ENCODE results near the gene XKR7.

GRCh38 chr20:32050851-32051556, 83.1 kb downstream of the XKR7 start:
- no peak for TF ChIP-seq REST (IDR thresholded peaks at IDR 0.05; ENCODE audit: borderline replicate concordance)
- TF ChIP-seq, protein P1, sequence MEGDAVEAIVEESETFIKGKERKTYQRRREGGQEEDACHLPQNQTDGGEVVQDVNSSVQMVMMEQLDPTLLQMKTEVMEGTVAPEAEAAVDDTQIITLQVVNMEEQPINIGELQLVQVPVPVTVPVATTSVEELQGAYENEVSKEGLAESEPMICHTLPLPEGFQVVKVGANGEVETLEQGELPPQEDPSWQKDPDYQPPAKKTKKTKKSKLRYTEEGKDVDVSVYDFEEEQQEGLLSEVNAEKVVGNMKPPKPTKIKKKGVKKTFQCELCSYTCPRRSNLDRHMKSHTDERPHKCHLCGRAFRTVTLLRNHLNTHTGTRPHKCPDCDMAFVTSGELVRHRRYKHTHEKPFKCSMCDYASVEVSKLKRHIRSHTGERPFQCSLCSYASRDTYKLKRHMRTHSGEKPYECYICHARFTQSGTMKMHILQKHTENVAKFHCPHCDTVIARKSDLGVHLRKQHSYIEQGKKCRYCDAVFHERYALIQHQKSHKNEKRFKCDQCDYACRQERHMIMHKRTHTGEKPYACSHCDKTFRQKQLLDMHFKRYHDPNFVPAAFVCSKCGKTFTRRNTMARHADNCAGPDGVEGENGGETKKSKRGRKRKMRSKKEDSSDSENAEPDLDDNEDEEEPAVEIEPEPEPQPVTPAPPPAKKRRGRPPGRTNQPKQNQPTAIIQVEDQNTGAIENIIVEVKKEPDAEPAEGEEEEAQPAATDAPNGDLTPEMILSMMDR (IDR thresholded peaks at IDR 0.05; ENCODE audit: poor library complexity, severe bottlenecking) = no peak
- no peak for TF ChIP-seq POLR2AphosphoS5 (IDR thresholded peaks at IDR 0.05)
- no peak for TF ChIP-seq EP300 (conservative IDR thresholded peaks at IDR 0.05; ENCODE audit: poor library complexity, severe bottlenecking)
- TF ChIP-seq MXI1 (conservative IDR thresholded peaks at IDR 0.05; ENCODE audit: poor library complexity, severe bottlenecking) = no peak
- no peak for TF ChIP-seq EZH2 (IDR thresholded peaks at IDR 0.05; ENCODE audit: borderline replicate concordance, insufficient read depth, low read length, poor library complexity, severe bottlenecking)
- no peak for TF ChIP-seq RAD21 (conservative IDR thresholded peaks at IDR 0.05)
- no peak for TF ChIP-seq TAF1 (IDR thresholded peaks at IDR 0.05; ENCODE audit: low read depth)
